H1 (cell line): ENCODE measurements around the gene MFSD2A. TPM values are rescaled to one million over a fixed set of nuclear protein-coding genes. Genes with fewer than 3 reads are reported as not detected.

Source experiments
- CTCF ChIA-PET: fragments of 300-600 bp; sonication (Branson Sonifier 250); formaldehyde crosslinking; loops from one replicate; lab custom pipeline; 2021; ENCODE audit not compliant: partially characterized antibody; lab: Charles Lee
- POLR2A ChIA-PET: fragments of 300-600 bp; sonication (Branson Sonifier 250); formaldehyde crosslinking; loops from one replicate; lab custom pipeline; 2021; ENCODE audit warnings: inconsistent platforms; ENCODE audit not compliant: partially characterized antibody; lab: Charles Lee
- DNase-seq, 2 experiments: peaks; one replicate each; pipeline versions ENCODE4 v3.0.0 to v3.0.0-alpha.2; 2010 to 2022; ENCODE audit warnings: low spot score in 2 of 2, low read depth in 1 of 2, mixed read lengths in 1 of 2
- FAIRE-seq: peaks from 2 replicates; lab custom pipeline; 2011; peaks lifted over from hg19 to GRCh38; lab: Jason Lieb, UNC
- H2AFZ ChIP-seq: 2 replicates; pipeline ENCODE4 v1.8.1; 2012; ENCODE audit warnings: low read length, inconsistent platforms
- H2AK5ac ChIP-seq: 2 replicates; pipeline ENCODE4 v1.6.1; 2013; ENCODE audit warnings: low read depth, low read length
- H2BK120ac ChIP-seq: replicated peaks from 2 replicates; pipeline ENCODE3; 2013; ENCODE audit warnings: low read depth, low read length, inconsistent platforms
- H2BK12ac ChIP-seq: 2 replicates; pipeline ENCODE4 v1.6.1; 2013; ENCODE audit warnings: low read depth, low read length
- H2BK15ac ChIP-seq: 2 replicates; pipeline ENCODE4 v1.6.1; 2013; ENCODE audit warnings: low read length
- H2BK20ac ChIP-seq: 2 replicates; pipeline ENCODE4 v1.6.1; 2013; ENCODE audit warnings: low read length
- H2BK5ac ChIP-seq: 2 replicates; pipeline ENCODE4 v1.6.1; 2013; ENCODE audit warnings: low read depth, low read length
- H3K14ac ChIP-seq: 2 replicates; pipeline ENCODE4 v1.6.1; 2013; ENCODE audit warnings: inconsistent platforms; ENCODE audit not compliant: insufficient read length
- H3K18ac ChIP-seq: 2 replicates; pipeline ENCODE4 v1.6.1; 2013; ENCODE audit warnings: low read length; ENCODE audit errors: extremely low read depth
- H3K23ac ChIP-seq: 2 replicates; pipeline ENCODE4 v1.6.1; 2013; ENCODE audit warnings: inconsistent platforms; ENCODE audit not compliant: insufficient read length
- H3K23me2 ChIP-seq: 2 replicates; pipeline ENCODE4 v1.6.1; 2013; ENCODE audit warnings: low read depth, low read length
- H3K27ac ChIP-seq: 2 replicates; pipeline ENCODE4 v1.6.1; 2011; ENCODE audit warnings: low read depth, low read length, inconsistent platforms
- H3K27me3 ChIP-seq, 4 experiments: replicated peaks in 1 of 4; 1 replicate in 1 of 4; 2 replicates in 3 of 4; pipeline versions ENCODE4 v1.6.1 to v1.8.1; 2011 to 2013; ENCODE audit warnings: low read length in 3 of 4, mild to moderate bottlenecking in 3 of 4, inconsistent platforms in 2 of 4, mixed read lengths in 2 of 4, moderate library complexity in 1 of 4; ENCODE audit not compliant: control insufficient read depth in 3 of 4, insufficient read depth in 3 of 4; ENCODE audit errors: extremely low read depth in 1 of 4
- H3K36me3 ChIP-seq, 4 experiments: 2 replicates each; pipeline versions ENCODE4 v1.6.1 to v1.8.1; 2011 to 2013; ENCODE audit warnings: mild to moderate bottlenecking in 4 of 4, low read length in 3 of 4, moderate library complexity in 2 of 4, control low read depth in 1 of 4, inconsistent platforms in 1 of 4; ENCODE audit not compliant: insufficient read depth in 4 of 4, control insufficient read depth in 2 of 4
- H3K4ac ChIP-seq: replicated peaks from 2 replicates; pipeline ENCODE3; 2013; ENCODE audit warnings: low read length, low read depth, mixed read lengths, inconsistent platforms; ENCODE audit not compliant: insufficient read length
- H3K4me1 ChIP-seq, 4 experiments: replicated peaks in 1 of 4; 1 replicate in 1 of 4; 2 replicates in 3 of 4; pipeline versions ENCODE4 v1.6.1 to v1.8.1; 2011 to 2013; ENCODE audit warnings: low read length in 3 of 4, inconsistent platforms in 2 of 4, mixed read lengths in 1 of 4; ENCODE audit not compliant: insufficient read depth in 4 of 4, control insufficient read depth in 3 of 4
- H3K4me2 ChIP-seq, 2 experiments: 2 replicates each; pipeline versions ENCODE4 v1.6.1 to v1.8.1; 2011 to 2013; ENCODE audit warnings: low read depth in 2 of 2, low read length in 2 of 2, control low read depth in 1 of 2, inconsistent platforms in 1 of 2, mild to moderate bottlenecking in 1 of 2; ENCODE audit not compliant: insufficient read depth in 1 of 2
- H3K4me3 ChIP-seq, 4 experiments: fragments of 200-600, 300-600 bp in 1 of 4; sonication (generic), shearing (Covaris generic), sonication (Bioruptor Twin) in 1 of 4; 2 replicates each; pipeline versions ENCODE4 v1.5.1 to v1.8.1; 2011 to 2016; ENCODE audit warnings: low read length in 4 of 4, low read depth in 3 of 4, control low read depth in 2 of 4, inconsistent platforms in 2 of 4, mild to moderate bottlenecking in 2 of 4, mixed read lengths in 1 of 4, moderate library complexity in 1 of 4; ENCODE audit not compliant: insufficient read depth in 2 of 4; ENCODE audit errors: extremely low read depth in 1 of 4
- H3K56ac ChIP-seq: replicated peaks from 2 replicates; pipeline ENCODE3; 2013; ENCODE audit warnings: low read depth, mild to moderate bottlenecking, mixed read lengths, low read length, inconsistent platforms; ENCODE audit not compliant: insufficient read length
- H3K79me1 ChIP-seq: 2 replicates; pipeline ENCODE4 v1.6.1; 2013; ENCODE audit warnings: low read depth, low read length, control low read depth
- H3K79me2 ChIP-seq, 2 experiments: 2 replicates each; pipeline versions ENCODE4 v1.6.1 to v1.8.1; 2012 to 2013; ENCODE audit warnings: low read length in 2 of 2, mild to moderate bottlenecking in 2 of 2, inconsistent platforms in 1 of 2; ENCODE audit not compliant: insufficient read depth in 2 of 2, control insufficient read depth in 1 of 2
- H3K9ac ChIP-seq, 4 experiments: replicated peaks in 1 of 4; 1 replicate in 1 of 4; 2 replicates in 3 of 4; pipeline versions ENCODE4 v1.6.1 to v1.8.1; 2011 to 2013; ENCODE audit warnings: low read depth in 3 of 4, low read length in 3 of 4, control low read depth in 2 of 4, mild to moderate bottlenecking in 2 of 4, moderate library complexity in 2 of 4, inconsistent platforms in 1 of 4; ENCODE audit errors: extremely low read depth in 1 of 4
- H3K9me3 ChIP-seq, 2 experiments: 2 replicates each; pipeline versions ENCODE4 v1.6.1 to v1.8.1; 2012 to 2013; ENCODE audit warnings: mild to moderate bottlenecking in 2 of 2, moderate library complexity in 2 of 2, control low read depth in 1 of 2, inconsistent platforms in 1 of 2, low read depth in 1 of 2, low read length in 1 of 2, mixed read lengths in 1 of 2; ENCODE audit not compliant: insufficient read depth in 2 of 2
- H4K20me1 ChIP-seq, 2 experiments: replicated peaks in 1 of 2; 2 replicates each; pipeline versions ENCODE3 to v1.8.1; 2011 to 2013; ENCODE audit warnings: inconsistent platforms in 2 of 2, low read length in 2 of 2, mild to moderate bottlenecking in 1 of 2; ENCODE audit not compliant: insufficient read depth in 2 of 2, control insufficient read depth in 1 of 2
- H4K5ac ChIP-seq: 2 replicates; pipeline ENCODE4 v1.6.1; 2013; ENCODE audit warnings: low read length, low read depth, mixed read lengths, inconsistent platforms; ENCODE audit not compliant: insufficient read length
- H4K8ac ChIP-seq: 2 replicates; pipeline ENCODE4 v1.8.0; 2013; ENCODE audit warnings: mild to moderate bottlenecking, moderate library complexity, low read length, inconsistent platforms; ENCODE audit not compliant: insufficient read depth; ENCODE audit errors: extremely low read depth
- H4K91ac ChIP-seq: replicated peaks from 2 replicates; pipeline ENCODE3; 2013; ENCODE audit warnings: low read length, mixed read lengths, inconsistent platforms; ENCODE audit not compliant: insufficient read length
- ATF2 ChIP-seq: IDR thresholded peaks from 2 replicates; pipeline ENCODE4 v1.6.1; 2012; ENCODE audit warnings: low read length, inconsistent platforms
- BRCA1 ChIP-seq: IDR thresholded peaks from 2 replicates; pipeline ENCODE4 v1.6.1; 2012; ENCODE audit warnings: low read depth, low read length, improper control_type of control experiment
- CBX5 ChIP-seq: fragments of 300-800, 300-1000 bp; sonication (generic); IDR thresholded peaks from 2 replicates; pipeline ENCODE4 v1.7.1; 2016; ENCODE audit warnings: antibody characterized with exemption, low read length, low read depth
- CREB1 ChIP-seq: IDR thresholded peaks from 2 replicates; pipeline ENCODE4 v1.6.1; 2012; ENCODE audit warnings: inconsistent platforms
- CTBP2 ChIP-seq: IDR thresholded peaks from 2 replicates; pipeline ENCODE4 v1.7.0; 2011; ENCODE audit warnings: borderline replicate concordance, mild to moderate bottlenecking, moderate library complexity, mixed read lengths, low read length; ENCODE audit not compliant: insufficient read depth, insufficient read length
- JUND ChIP-seq: IDR thresholded peaks from 2 replicates; pipeline ENCODE4 v1.6.1; 2011; ENCODE audit warnings: mild to moderate bottlenecking, improper control_type of control experiment, low read length
- SIN3A ChIP-seq, 2 experiments: IDR thresholded peaks in 1 of 2; conservative IDR thresholded peaks in 1 of 2; 2 replicates each; pipeline ENCODE4 v1.6.1; 2011 to 2012; ENCODE audit warnings: low read length in 2 of 2, improper control_type of control experiment in 1 of 2, low read depth in 1 of 2, mild to moderate bottlenecking in 1 of 2
- SIRT6 ChIP-seq: IDR thresholded peaks from one replicate; pipeline ENCODE4 v1.7.1; 2012; ENCODE audit warnings: low read length, inconsistent platforms
- SUZ12 ChIP-seq: fragments of 200-600 bp; sonication (generic); IDR thresholded peaks from 2 replicates; pipeline ENCODE4 v1.6.1; 2012; ENCODE audit warnings: mild to moderate bottlenecking, inconsistent platforms, low read length, moderate library complexity, mixed read lengths
- USF2 ChIP-seq: IDR thresholded peaks from 2 replicates; pipeline ENCODE4 v1.6.1; 2011; ENCODE audit warnings: low read length, improper control_type of control experiment
- ZNF274 ChIP-seq: IDR thresholded peaks from 2 replicates; pipeline ENCODE4 v1.7.0; 2012; ENCODE audit warnings: low read length, borderline replicate concordance; ENCODE audit errors: extremely low read depth
- WGBS, 2 experiments: shearing (Covaris generic) in 1 of 2; methylation state at CpG; one replicate each; pipeline versions ENCODE4 v1.1.6 to v1.1.7; 2013 to 2015; ENCODE audit warnings: low lambda C conversion rate in 2 of 2, mixed read lengths in 2 of 2, inconsistent platforms in 1 of 2, low coverage in 1 of 2, missing lambda C conversion rate in 1 of 2; ENCODE audit not compliant: insufficient replicate concordance in 2 of 2, insufficient coverage in 1 of 2, insufficient read length in 1 of 2; ENCODE audit errors: extremely low coverage in 1 of 2, missing lambda C conversion rate in 1 of 2; 5-methylcytosine and 5-hydroxymethylcytosine counted together
- polyA plus RNA-seq, 7 experiments: library from polyadenylated mRNA; depleted of rRNA in 3 of 7; stranded (reverse) in 5 of 7; unstranded in 2 of 7; fragments of >200 nt in 5 of 7; fragments of 200-250 nt in 2 of 7; gene quantifications; 1 replicate in 5 of 7; 2 replicates in 1 of 7; 4 replicates in 1 of 7; pipeline versions ENCODE4 v1.2.1 to v1.2.3, GENCODE V29; 2011 to 2013; ENCODE audit warnings: missing spikeins in 2 of 7, mixed read lengths in 2 of 7
- total RNA-seq: library from RNA; stranded (reverse); fragmentation: NEBNext Ultra II Directional; extraction: Animal tissue kit (Norgen Biotek cat#: 25700); gene quantifications from 2 replicates; pipeline ENCODE4 v1.2.1, GENCODE V29; 2021

MFSD2A gene
- total and polyA plus RNA-seq, 2 of the 8 experiments (the other 6 are each of a cell fraction or from before 2014, with no cell fraction given), result 18.3 to 25.9 TPM

GRCh38 chr1:39927538-39927937, 27.4 kb upstream of the MFSD2A start:
- DNase-seq (no peak), FAIRE-seq (no peak)
- Histone ChIP-seq H2BK20ac (no peak overlapping the region), H4K91ac (no peak overlapping the region), H3K27me3 (peaks cover 0 to 2% (median 0%) of the 10 kb centered on the region in 4 experiments; a peak in 1 of 7 replicates), H3K9me3 (no peaks in the 10 kb centered on the region), H3K36me3 (no peaks in the 10 kb centered on the region), H2BK12ac (no peak overlapping the region; the same call in 1 of the 2 replicates), H3K56ac (no peak overlapping the region), H4K20me1 (no peaks in the 10 kb centered on the region), H3K23me2 (no peaks in the 10 kb centered on the region), H2BK120ac (no peak overlapping the region), H4K8ac (no peak overlapping the region), H3K79me2 (no peaks in the 10 kb centered on the region), H4K5ac (no peak overlapping the region), H3K18ac (no peak overlapping the region), H3K4ac (no peak overlapping the region), H3K4me3 (no peak overlapping the region), H3K79me1 (no peaks in the 10 kb centered on the region), H2BK5ac (no peak overlapping the region), H3K14ac (peak overlapping the region; percentile 17), H3K23ac (no peak overlapping the region), H3K9ac (no peak overlapping the region), H2AK5ac (no peak overlapping the region), H3K27ac (no peak overlapping the region), H2AFZ (no peak overlapping the region), H3K4me2 (no peak overlapping the region), H3K4me1 (peaks cover 0 to 3% (median 0%) of the 10 kb centered on the region in 4 experiments; a peak in 3 of 7 replicates), H2BK15ac (no peak overlapping the region)
- ChIA-PET CTCF (interaction anchor here (0.8 to 13.5 kb wide), 6 partner anchors 9 to 110 kb away, joined by 3 to 134 read pairs (median 7); no protein-coding TSS in a partner anchor), POLR2A (interaction anchor here (3.7 kb wide), 1 partner anchor 28 kb away, joined by 10 read pairs; the partner anchor contains the start of gene MFSD2A)
- 94% methylated on average over 3 of the region's 3 CpGs; no CpG with 5 or more reads in 1 of the 2 experiments for WGBS, 2 experiments
- no peak for TF ChIP-seq SIRT6
- TF ChIP-seq SUZ12, result no peak
- no peak for TF ChIP-seq CREB1
- no peak for TF ChIP-seq CBX5
- TF ChIP-seq ATF2, result no peak
- no peak for TF ChIP-seq BRCA1
- no peak for TF ChIP-seq JUND
- TF ChIP-seq USF2, result no peak
- no peak for TF ChIP-seq CTBP2
- TF ChIP-seq ZNF274, result no peak
- TF ChIP-seq SIN3A (conservative IDR thresholded peaks at IDR 0.05 in 1 of 2, IDR thresholded peaks at IDR 0.05 in 1 of 2; ENCODE audit: low read depth in 1 of 2, low read length in 2 of 2), result no peak
